ENCODE results near the gene WDR46.

GRCh38 chr6:33304216-33304615 is 15.2 kb upstream of the WDR46 start:
- TF ChIP-seq CTCF (IDR thresholded peaks at IDR 0.05; ENCODE audit: poor library complexity, severe bottlenecking) (no peak), TAF1 (IDR thresholded peaks at IDR 0.05; ENCODE audit: low read depth) (no peak), POLR2AphosphoS5 (IDR thresholded peaks at IDR 0.05) (no peak)
